MM.1S (cell line): ENCODE results near the gene SYNE3.
A peak's percentile ranks its signal among the peaks of the same experiment; 100 is the strongest.

Source experiments
- DNase-seq: peaks from one replicate; pipeline ENCODE4 v3.0.0-alpha.2; 2015
- H2AFZ ChIP-seq: fragments of 300-600 bp; sonication (generic); 2 replicates; pipeline ENCODE4 v1.6.0; 2016; ENCODE audit warnings: antibody characterized with exemption, low read length
- H3F3A ChIP-seq: fragments of 300-600 bp; sonication (generic); 2 replicates; pipeline ENCODE4 v1.6.1; 2016; ENCODE audit warnings: mild to moderate bottlenecking, antibody characterized with exemption, low read length, moderate library complexity, mixed read lengths; ENCODE audit not compliant: insufficient read depth
- H3K27ac ChIP-seq: fragments of 300-600 bp; sonication (generic); 2 replicates; pipeline ENCODE4 v1.5.1; 2016; ENCODE audit warnings: mild to moderate bottlenecking, low read length
- H3K27me3 ChIP-seq: fragments of 300-600 bp; sonication (generic); replicated peaks from 2 replicates; pipeline ENCODE4 v1.6.0; 2016; ENCODE audit warnings: low read length; ENCODE audit not compliant: insufficient read depth
- H3K36me3 ChIP-seq: fragments of 300-600 bp; sonication (generic); replicated peaks from 2 replicates; pipeline ENCODE4 v1.6.1; 2016; ENCODE audit warnings: mild to moderate bottlenecking, low read length, mixed read lengths; ENCODE audit not compliant: insufficient read depth
- H3K4me1 ChIP-seq: fragments of 300-600 bp; sonication (generic); 2 replicates; pipeline ENCODE4 v1.6.1; 2016; ENCODE audit warnings: low read length, mixed read lengths
- H3K4me2 ChIP-seq: fragments of 300-600 bp; sonication (generic); 2 replicates; pipeline ENCODE4 v1.6.0; 2016; ENCODE audit warnings: low read depth, low read length
- H3K4me3 ChIP-seq: fragments of 300-600 bp; sonication (generic); 2 replicates; pipeline ENCODE4 v1.5.1; 2016; ENCODE audit warnings: low read length, mixed read lengths
- H3K79me2 ChIP-seq: fragments of 300-600 bp; sonication (generic); 2 replicates; pipeline ENCODE4 v1.6.1; 2016; ENCODE audit warnings: mixed run types, low read length, mixed read lengths
- H3K9ac ChIP-seq: fragments of 300-600 bp; sonication (generic); 2 replicates; pipeline ENCODE4 v1.6.1; 2016; ENCODE audit warnings: low read length, mixed read lengths
- H3K9me2 ChIP-seq: fragments of 300-600 bp; sonication (generic); replicated peaks from 2 replicates; pipeline ENCODE4 v1.6.1; 2016; ENCODE audit warnings: mild to moderate bottlenecking, low read length, mixed read lengths; ENCODE audit not compliant: insufficient read depth
- H3K9me3 ChIP-seq: fragments of 300-600 bp; sonication (generic); replicated peaks from 2 replicates; pipeline ENCODE4 v1.6.1; 2016; ENCODE audit warnings: mild to moderate bottlenecking, low read length, mixed read lengths; ENCODE audit not compliant: insufficient read depth
- H4K20me1 ChIP-seq: fragments of 300-600 bp; sonication (generic); 2 replicates; pipeline ENCODE4 v1.6.1; 2016; ENCODE audit warnings: mild to moderate bottlenecking, low read length, moderate library complexity, mixed read lengths; ENCODE audit not compliant: insufficient read depth
- EZH2 ChIP-seq: fragments of 300-600 bp; sonication (generic); optimal IDR thresholded peaks from 2 replicates; pipeline ENCODE3; 2017; ENCODE audit warnings: low read depth, mild to moderate bottlenecking, antibody characterized with exemption, low read length, mixed read lengths
- EZH2phosphoT487 ChIP-seq: fragments of 300-600 bp; sonication (generic); IDR thresholded peaks from 2 replicates; pipeline ENCODE4 v1.6.1; 2018; ENCODE audit warnings: antibody characterized with exemption, low read length
- TF ChIP-seq, protein P1 (sequence below): fragments of 300-600 bp; sonication (generic); IDR thresholded peaks from 2 replicates; pipeline ENCODE4 v1.5.1; 2016; ENCODE audit warnings: antibody characterized with exemption, low read length, mixed read lengths

Gene SYNE3

GRCh38 chr14:95503365-95504134 is 12.9 kb downstream of the SYNE3 start:
- peaks cover 88% of the 10 kb centered on the region for H3K4me1 ChIP-seq
- H3K27me3 ChIP-seq = no peaks in the 10 kb centered on the region

GRCh38 chr14:95502381-95502950 is 14.0 kb downstream of the SYNE3 start:
- Histone ChIP-seq H3K36me3 (no peaks in the 10 kb centered on the region), H2AFZ (no peak overlapping the region), H3K9me3 (no peaks in the 10 kb centered on the region), H3K9ac (peak overlapping the region; percentile 73), H3K27ac (peak overlapping the region; percentile 99), H3K27me3 (no peaks in the 10 kb centered on the region), H3K79me2 (peaks cover 86% of the 10 kb centered on the region), H3K9me2 (no peaks in the 10 kb centered on the region), H3K4me1 (peaks cover 85% of the 10 kb centered on the region), H4K20me1 (no peaks in the 10 kb centered on the region), H3K4me2 (peak overlapping the region; percentile 49; the same call in 1 of the 2 replicates), H3K4me3 (peak overlapping the region; percentile 10; the same call in 1 of the 2 replicates), H3F3A (peaks cover 29% of the 10 kb centered on the region)
- DNase-seq = peak; percentile 25
- TF ChIP-seq EZH2phosphoT487 = no peak
- no peak for TF ChIP-seq EZH2
- TF ChIP-seq, protein P1, sequence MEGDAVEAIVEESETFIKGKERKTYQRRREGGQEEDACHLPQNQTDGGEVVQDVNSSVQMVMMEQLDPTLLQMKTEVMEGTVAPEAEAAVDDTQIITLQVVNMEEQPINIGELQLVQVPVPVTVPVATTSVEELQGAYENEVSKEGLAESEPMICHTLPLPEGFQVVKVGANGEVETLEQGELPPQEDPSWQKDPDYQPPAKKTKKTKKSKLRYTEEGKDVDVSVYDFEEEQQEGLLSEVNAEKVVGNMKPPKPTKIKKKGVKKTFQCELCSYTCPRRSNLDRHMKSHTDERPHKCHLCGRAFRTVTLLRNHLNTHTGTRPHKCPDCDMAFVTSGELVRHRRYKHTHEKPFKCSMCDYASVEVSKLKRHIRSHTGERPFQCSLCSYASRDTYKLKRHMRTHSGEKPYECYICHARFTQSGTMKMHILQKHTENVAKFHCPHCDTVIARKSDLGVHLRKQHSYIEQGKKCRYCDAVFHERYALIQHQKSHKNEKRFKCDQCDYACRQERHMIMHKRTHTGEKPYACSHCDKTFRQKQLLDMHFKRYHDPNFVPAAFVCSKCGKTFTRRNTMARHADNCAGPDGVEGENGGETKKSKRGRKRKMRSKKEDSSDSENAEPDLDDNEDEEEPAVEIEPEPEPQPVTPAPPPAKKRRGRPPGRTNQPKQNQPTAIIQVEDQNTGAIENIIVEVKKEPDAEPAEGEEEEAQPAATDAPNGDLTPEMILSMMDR = no peak

More at GRCh38 chr14:95503365-95504134, 12.9 kb downstream of the SYNE3 start:
- H3K9me3 ChIP-seq = no peaks in the 10 kb centered on the region
- H2AFZ ChIP-seq = no peak overlapping the region
- peak; percentile 82 for DNase-seq
- TF ChIP-seq EZH2phosphoT487 (no peak), EZH2 (no peak)
- TF ChIP-seq, protein P1 = no peak
- H3K4me3 ChIP-seq = no peak overlapping the region
- no peaks in the 10 kb centered on the region for H4K20me1 ChIP-seq
- H3K9ac ChIP-seq = peak overlapping the region; percentile 73
- peak overlapping the region; percentile 49 for H3K4me2 ChIP-seq
- peaks cover 86% of the 10 kb centered on the region for H3K79me2 ChIP-seq
- H3K36me3 ChIP-seq = no peaks in the 10 kb centered on the region
- peak overlapping the region; percentile 99 for H3K27ac ChIP-seq
- H3F3A ChIP-seq = peaks cover 29% of the 10 kb centered on the region
- H3K9me2 ChIP-seq = no peaks in the 10 kb centered on the region

- no peaks in the 10 kb centered on the region for H4K20me1 ChIP-seq
- no peaks in the 10 kb centered on the region for H3K9me3 ChIP-seq
- H3K79me2 ChIP-seq = peaks cover 86% of the 10 kb centered on the region
- no peaks in the 10 kb centered on the region for H3K27me3 ChIP-seq
- H3K4me2 ChIP-seq = no peak overlapping the region
- H3K27ac ChIP-seq = no peak overlapping the region
- H3K9me2 ChIP-seq = no peaks in the 10 kb centered on the region
- no peak overlapping the region for H3K4me3 ChIP-seq
- DNase-seq = no peak
- H3F3A ChIP-seq = peaks cover 27% of the 10 kb centered on the region
- no peaks in the 10 kb centered on the region for H3K36me3 ChIP-seq
- no peak overlapping the region for H2AFZ ChIP-seq
- H3K4me1 ChIP-seq = peaks cover 85% of the 10 kb centered on the region
- no peak for TF ChIP-seq EZH2
- TF ChIP-seq, protein P1 = no peak
- H3K9ac ChIP-seq = no peak overlapping the region
Measured at GRCh38 chr14:95500772-95501401, 15.6 kb downstream of the SYNE3 start.
